IMR-90 (cell line): ENCODE measurements around the gene CCDC137. TPM values are rescaled to one million over a fixed set of nuclear protein-coding genes. Genes with fewer than 3 reads are reported as not detected.

Experiments used
- ATAC-seq: fragments of 200-7000 bp; cut with Tn5 transposase; 2 replicates; pipeline ENCODE4 v1.9.1; 2020; ENCODE audit warnings: low read depth, mild to moderate bottlenecking, moderate library complexity
- BruUV-seq: library from RNA; stranded (reverse); fragments of 400-500 nt; replicated peaks from 2 replicates; lab custom pipeline; 2021; lab: Mats Ljungman, UMichigan
- CTCF ChIA-PET: fragments of 300-600 bp; formaldehyde crosslinking; extraction: SDS; loops from one replicate; lab custom pipeline; 2021; ENCODE audit warnings: antibody characterized with exemption; lab: Yijun Ruan, JAX
- POLR2A ChIA-PET: fragments of 300-600 bp; sonication (Branson Sonifier 250); formaldehyde crosslinking; loops from one replicate; lab custom pipeline; 2022; ENCODE audit warnings: antibody characterized with exemption; ENCODE audit not compliant: unreplicated experiment; lab: Charles Lee
- DNase-seq: peaks from one replicate; pipeline ENCODE4 v3.0.0; 2013
- H2AFZ ChIP-seq: replicated peaks from 2 replicates; pipeline ENCODE3; 2013; ENCODE audit warnings: low read length, mild to moderate bottlenecking; ENCODE audit not compliant: poor library complexity
- H2AK5ac ChIP-seq: 2 replicates; pipeline ENCODE4 v1.6.1; 2013; ENCODE audit warnings: low read depth, low read length, inconsistent platforms
- H2AK9ac ChIP-seq: replicated peaks from 2 replicates; pipeline ENCODE3; 2013; ENCODE audit warnings: mild to moderate bottlenecking, low read depth, low read length, moderate library complexity; ENCODE audit not compliant: poor library complexity
- H2BK120ac ChIP-seq: 2 replicates; pipeline ENCODE4 v1.6.1; 2013; ENCODE audit warnings: low read depth, low read length, inconsistent platforms
- H2BK15ac ChIP-seq: 3 replicates; pipeline ENCODE4 v1.6.1; 2013; ENCODE audit warnings: low read depth, low read length, inconsistent platforms
- H2BK20ac ChIP-seq: 2 replicates; pipeline ENCODE4 v1.6.1; 2013; ENCODE audit warnings: low read depth, mild to moderate bottlenecking, inconsistent platforms, low read length, moderate library complexity
- H2BK5ac ChIP-seq: 2 replicates; pipeline ENCODE4 v1.6.1; 2013; ENCODE audit warnings: mild to moderate bottlenecking, low read depth, low read length, inconsistent platforms; ENCODE audit not compliant: poor library complexity, severe bottlenecking
- H3K14ac ChIP-seq: replicated peaks from 2 replicates; pipeline ENCODE4 v1.6.1; 2013; ENCODE audit warnings: low read depth, low read length, inconsistent platforms
- H3K18ac ChIP-seq: 2 replicates; pipeline ENCODE4 v1.6.1; 2013; ENCODE audit warnings: low read depth, low read length, control low read depth
- H3K23ac ChIP-seq: 2 replicates; pipeline ENCODE4 v1.6.1; 2013; ENCODE audit warnings: low read depth, low read length, inconsistent platforms
- H3K27ac ChIP-seq: 2 replicates; pipeline ENCODE4 v1.5.1; 2013; ENCODE audit warnings: mild to moderate bottlenecking, control low read depth, low read length; ENCODE audit not compliant: insufficient read depth
- H3K27me3 ChIP-seq: 2 replicates; pipeline ENCODE4 v1.6.1; 2013; ENCODE audit warnings: low read length; ENCODE audit not compliant: control insufficient read depth, insufficient read depth
- H3K36me3 ChIP-seq: 2 replicates; pipeline ENCODE4 v1.6.1; 2013; ENCODE audit warnings: low read length, mixed read lengths; ENCODE audit not compliant: control insufficient read depth, insufficient read depth
- H3K4ac ChIP-seq: 2 replicates; pipeline ENCODE4 v1.6.1; 2013; ENCODE audit warnings: low read depth, low read length, inconsistent platforms
- H3K4me1 ChIP-seq: 2 replicates; pipeline ENCODE4 v1.6.1; 2013; ENCODE audit warnings: low read length, mixed read lengths; ENCODE audit not compliant: control insufficient read depth, insufficient read depth
- H3K4me2 ChIP-seq: 2 replicates; pipeline ENCODE4 v1.6.1; 2013; ENCODE audit warnings: low read depth, mild to moderate bottlenecking, control low read depth, low read length, moderate library complexity
- H3K4me3 ChIP-seq: 2 replicates; pipeline ENCODE4 v1.5.1; 2013; ENCODE audit warnings: low read depth, mild to moderate bottlenecking, control low read depth, low read length, moderate library complexity; ENCODE audit not compliant: insufficient read depth
- H3K56ac ChIP-seq: 2 replicates; pipeline ENCODE4 v1.6.1; 2013; ENCODE audit warnings: low read length, inconsistent platforms; ENCODE audit not compliant: insufficient read depth; ENCODE audit errors: extremely low read depth
- H3K79me1 ChIP-seq, 2 experiments: 2 replicates each; pipeline ENCODE4 v1.6.1; 2013; ENCODE audit warnings: low read length in 2 of 2, inconsistent platforms in 1 of 2, low read depth in 1 of 2
- H3K9ac ChIP-seq: 2 replicates; pipeline ENCODE4 v1.6.1; 2013; ENCODE audit warnings: low read depth, low read length, control low read depth
- H3K9me1 ChIP-seq: 2 replicates; pipeline ENCODE4 v1.6.1; 2013; ENCODE audit warnings: low read length, inconsistent platforms; ENCODE audit not compliant: insufficient read depth
- H3K9me3 ChIP-seq: 2 replicates; pipeline ENCODE4 v1.6.1; 2013; ENCODE audit warnings: low read length; ENCODE audit not compliant: control insufficient read depth, insufficient read depth
- H4K20me1 ChIP-seq: 2 replicates; pipeline ENCODE4 v1.6.1; 2013; ENCODE audit warnings: low read length, inconsistent platforms; ENCODE audit not compliant: insufficient read depth
- H4K5ac ChIP-seq: 2 replicates; pipeline ENCODE4 v1.6.1; 2013; ENCODE audit warnings: mild to moderate bottlenecking, low read depth, low read length, control low read depth
- H4K8ac ChIP-seq, 2 experiments: 2 replicates each; pipeline ENCODE4 v1.6.1; 2013; ENCODE audit warnings: low read depth in 2 of 2, low read length in 2 of 2, control low read depth in 1 of 2, inconsistent platforms in 1 of 2
- H4K91ac ChIP-seq: 2 replicates; pipeline ENCODE4 v1.6.1; 2013; ENCODE audit warnings: low read depth, low read length, inconsistent platforms; ENCODE audit not compliant: insufficient read depth
- BHLHE40 ChIP-seq: fragments of 150-350 bp; IDR thresholded peaks from 2 replicates; pipeline ENCODE4 v1.6.1; 2016; ENCODE audit warnings: mild to moderate bottlenecking, low read depth, low read length
- CEBPB ChIP-seq: IDR thresholded peaks from 2 replicates; pipeline ENCODE4 v1.6.1; 2012; ENCODE audit warnings: low read depth, low read length, improper control_type of control experiment
- CHD1 ChIP-seq: IDR thresholded peaks from 2 replicates; pipeline ENCODE4 v1.6.1; 2012; ENCODE audit warnings: low read depth, low read length, improper control_type of control experiment
- FOS ChIP-seq: fragments of 150-350 bp; IDR thresholded peaks from 2 replicates; pipeline ENCODE4 v1.6.1; 2016; ENCODE audit warnings: low read depth, low read length
- MAFK ChIP-seq: IDR thresholded peaks from 2 replicates; pipeline ENCODE4 v1.6.1; 2012; ENCODE audit warnings: low read depth, low read length, improper control_type of control experiment
- MAZ ChIP-seq: IDR thresholded peaks from 2 replicates; pipeline ENCODE4 v1.6.1; 2012; ENCODE audit warnings: low read depth, mild to moderate bottlenecking, low read length, improper control_type of control experiment, moderate library complexity, borderline replicate concordance
- MXI1 ChIP-seq: IDR thresholded peaks from 2 replicates; pipeline ENCODE4 v1.6.1; 2012; ENCODE audit warnings: low read depth, mild to moderate bottlenecking, low read length, moderate library complexity, borderline replicate concordance
- NFE2L2 ChIP-seq: fragments of 150-350 bp; IDR thresholded peaks from 2 replicates; pipeline ENCODE4 v1.6.1; 2016; ENCODE audit warnings: low read depth, mild to moderate bottlenecking, low read length
- POLR2A ChIP-seq: IDR thresholded peaks from 2 replicates; pipeline ENCODE4 v1.6.1; 2012; ENCODE audit warnings: mild to moderate bottlenecking, low read depth, low read length
- RAD21 ChIP-seq: IDR thresholded peaks from 2 replicates; pipeline ENCODE4 v1.6.1; 2012; ENCODE audit warnings: low read length, improper control_type of control experiment
- RCOR1 ChIP-seq: IDR thresholded peaks from 2 replicates; pipeline ENCODE4 v1.6.1; 2012; ENCODE audit warnings: mild to moderate bottlenecking, low read length, improper control_type of control experiment; ENCODE audit not compliant: insufficient replicate concordance
- RFX5 ChIP-seq: IDR thresholded peaks from 2 replicates; pipeline ENCODE4 v1.8.0; 2012; ENCODE audit warnings: low read depth, mild to moderate bottlenecking, low read length, moderate library complexity
- SMC3 ChIP-seq: fragments of 150-350 bp; IDR thresholded peaks from 2 replicates; pipeline ENCODE4 v1.6.1; 2016; ENCODE audit warnings: low read depth, mild to moderate bottlenecking, antibody characterized with exemption, low read length, moderate library complexity
- WGBS, 2 experiments: methylation state at CpG; one replicate each; pipeline versions ENCODE4 v1.1.5 to v1.1.7; 2013; ENCODE audit warnings: missing lambda C conversion rate in 2 of 2; ENCODE audit not compliant: insufficient read length in 1 of 2; ENCODE audit errors: extremely low coverage in 2 of 2; 5-methylcytosine and 5-hydroxymethylcytosine counted together
- dilution Hi-C: fragments of 300-500 bp; cut with HindIII; formaldehyde crosslinking; loops from one replicate; pipeline ENCODE4 v1.14.3; 2018; ENCODE audit warnings: low sequenced_read_pairs; ENCODE audit not compliant: unreplicated experiment
- in situ Hi-C: fragments of 300-500 bp; cut with MboI; formaldehyde crosslinking; loops from 3 replicates; pipeline ENCODE4 v1.14.3; 2019; ENCODE audit warnings: low sequenced_read_pairs, inconsistent platforms, mixed read lengths
- intact Hi-C: fragments of 100-400 bp; cut with micrococcal nuclease; formaldehyde crosslinking; loops from 2 replicates; pipeline ENCODE4 v1.10.0; 2022
- polyA plus RNA-seq, 3 experiments: library from polyadenylated mRNA; depleted of rRNA; stranded (reverse); fragments of >200 nt; gene quantifications; 2 replicates each; pipeline ENCODE4 v1.2.3, GENCODE V29; 2012; ENCODE audit warnings: low replicate concordance in 1 of 3
- total RNA-seq: library from RNA; depleted of rRNA; stranded (reverse); fragments of >200 nt; gene quantifications from 2 replicates; pipeline ENCODE4 v1.2.3, GENCODE V29; 2012
- TF ChIP-seq, protein P1 (sequence below): conservative IDR thresholded peaks from 2 replicates; pipeline ENCODE4 v1.5.1; 2012; ENCODE audit warnings: mild to moderate bottlenecking, low read depth, low read length, improper control_type of control experiment
- TF ChIP-seq, protein P2 (sequence below): fragments of 150-350 bp; IDR thresholded peaks from 2 replicates; pipeline ENCODE4 v1.6.1; 2017; ENCODE audit warnings: mild to moderate bottlenecking, antibody characterized with exemption, low read length, low read depth
- TF ChIP-seq, protein P3 (sequence below): fragments of 150-350 bp; IDR thresholded peaks from 2 replicates; pipeline ENCODE4 v1.6.1; 2016; ENCODE audit warnings: low read depth, mild to moderate bottlenecking, low read length, moderate library complexity, borderline replicate concordance

CCDC137 gene
- total and polyA plus RNA-seq, 2 of the 4 experiments (the other 2 are of a cell fraction) = 7.5 to 18.4 TPM

DNA sequence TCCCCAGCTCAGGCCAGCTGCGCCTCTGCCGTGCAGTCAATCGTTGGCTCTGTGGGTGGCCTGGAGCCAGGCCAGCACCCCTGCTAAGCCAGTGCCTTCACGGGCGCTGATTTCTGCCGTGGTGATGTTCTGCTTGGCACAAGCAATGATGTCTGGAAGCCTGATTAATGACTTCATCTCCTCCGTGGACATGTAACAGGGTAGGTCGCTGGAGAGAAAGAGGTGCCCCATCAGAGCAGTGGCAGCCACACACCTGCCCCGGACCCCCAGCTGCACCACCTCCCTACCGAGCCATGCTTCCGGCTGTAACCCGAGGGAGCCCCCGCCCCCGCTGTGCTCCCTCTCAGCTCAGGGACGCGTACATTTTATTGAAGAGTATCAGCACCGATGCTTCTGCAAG is 15.1 kb downstream of the CCDC137 start:
- Histone ChIP-seq H3K9ac (no peak overlapping the region), H2BK15ac (no peak overlapping the region), H2AFZ (no peak overlapping the region), H3K4me1 (peaks cover 10% of the 10 kb centered on the region), H3K4me3 (no peak overlapping the region), H2BK120ac (no peak overlapping the region), H4K91ac (no peak overlapping the region), H3K36me3 (peaks cover 14% of the 10 kb centered on the region), H4K8ac (no peak overlapping the region), H3K9me3 (no peaks in the 10 kb centered on the region), H4K5ac (no peak overlapping the region), H2BK20ac (no peak overlapping the region), H3K18ac (no peak overlapping the region), H2AK5ac (no peak overlapping the region), H3K14ac (no peak overlapping the region), H3K27ac (no peak overlapping the region), H3K56ac (no peak overlapping the region), H3K4ac (no peak overlapping the region), H3K27me3 (no peaks in the 10 kb centered on the region), H3K23ac (no peak overlapping the region), H3K79me1 (peaks cover 30 to 77% of the 10 kb centered on the region in 2 experiments; a peak in 3 of 4 replicates), H3K4me2 (no peak overlapping the region), H3K9me1 (peaks cover 6% of the 10 kb centered on the region; the same call in 1 of the 2 replicates), H2BK5ac (no peak overlapping the region), H2AK9ac (peak overlapping the region; percentile 33), H4K20me1 (peaks cover 28% of the 10 kb centered on the region)
- TF ChIP-seq MAFK = no peak
- TF ChIP-seq CHD1 = no peak
- TF ChIP-seq RFX5 = no peak
- no peak for TF ChIP-seq CEBPB
- TF ChIP-seq FOS = no peak
- TF ChIP-seq MAZ = no peak
- no peak for TF ChIP-seq BHLHE40
- no peak for TF ChIP-seq RAD21
- TF ChIP-seq, protein P1, sequence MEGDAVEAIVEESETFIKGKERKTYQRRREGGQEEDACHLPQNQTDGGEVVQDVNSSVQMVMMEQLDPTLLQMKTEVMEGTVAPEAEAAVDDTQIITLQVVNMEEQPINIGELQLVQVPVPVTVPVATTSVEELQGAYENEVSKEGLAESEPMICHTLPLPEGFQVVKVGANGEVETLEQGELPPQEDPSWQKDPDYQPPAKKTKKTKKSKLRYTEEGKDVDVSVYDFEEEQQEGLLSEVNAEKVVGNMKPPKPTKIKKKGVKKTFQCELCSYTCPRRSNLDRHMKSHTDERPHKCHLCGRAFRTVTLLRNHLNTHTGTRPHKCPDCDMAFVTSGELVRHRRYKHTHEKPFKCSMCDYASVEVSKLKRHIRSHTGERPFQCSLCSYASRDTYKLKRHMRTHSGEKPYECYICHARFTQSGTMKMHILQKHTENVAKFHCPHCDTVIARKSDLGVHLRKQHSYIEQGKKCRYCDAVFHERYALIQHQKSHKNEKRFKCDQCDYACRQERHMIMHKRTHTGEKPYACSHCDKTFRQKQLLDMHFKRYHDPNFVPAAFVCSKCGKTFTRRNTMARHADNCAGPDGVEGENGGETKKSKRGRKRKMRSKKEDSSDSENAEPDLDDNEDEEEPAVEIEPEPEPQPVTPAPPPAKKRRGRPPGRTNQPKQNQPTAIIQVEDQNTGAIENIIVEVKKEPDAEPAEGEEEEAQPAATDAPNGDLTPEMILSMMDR = no peak
- TF ChIP-seq MXI1 = no peak
- no peak for TF ChIP-seq NFE2L2
- no peak for TF ChIP-seq SMC3
- no peak for TF ChIP-seq POLR2A
- TF ChIP-seq, protein P2, sequence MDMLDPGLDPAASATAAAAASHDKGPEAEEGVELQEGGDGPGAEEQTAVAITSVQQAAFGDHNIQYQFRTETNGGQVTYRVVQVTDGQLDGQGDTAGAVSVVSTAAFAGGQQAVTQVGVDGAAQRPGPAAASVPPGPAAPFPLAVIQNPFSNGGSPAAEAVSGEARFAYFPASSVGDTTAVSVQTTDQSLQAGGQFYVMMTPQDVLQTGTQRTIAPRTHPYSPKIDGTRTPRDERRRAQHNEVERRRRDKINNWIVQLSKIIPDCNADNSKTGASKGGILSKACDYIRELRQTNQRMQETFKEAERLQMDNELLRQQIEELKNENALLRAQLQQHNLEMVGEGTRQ = no peak
- TF ChIP-seq, protein P3, sequence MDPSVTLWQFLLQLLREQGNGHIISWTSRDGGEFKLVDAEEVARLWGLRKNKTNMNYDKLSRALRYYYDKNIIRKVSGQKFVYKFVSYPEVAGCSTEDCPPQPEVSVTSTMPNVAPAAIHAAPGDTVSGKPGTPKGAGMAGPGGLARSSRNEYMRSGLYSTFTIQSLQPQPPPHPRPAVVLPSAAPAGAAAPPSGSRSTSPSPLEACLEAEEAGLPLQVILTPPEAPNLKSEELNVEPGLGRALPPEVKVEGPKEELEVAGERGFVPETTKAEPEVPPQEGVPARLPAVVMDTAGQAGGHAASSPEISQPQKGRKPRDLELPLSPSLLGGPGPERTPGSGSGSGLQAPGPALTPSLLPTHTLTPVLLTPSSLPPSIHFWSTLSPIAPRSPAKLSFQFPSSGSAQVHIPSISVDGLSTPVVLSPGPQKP = no peak
- TF ChIP-seq RCOR1 = no peak
- dilution Hi-C loops = no loop called here
- ChIA-PET CTCF (no interaction called here), POLR2A (no interaction called here)
- in situ Hi-C loops = no loop called here
- intact Hi-C loops = no loop called here
- DNase-seq (no peak), ATAC-seq (no peak)
- 73% methylated on average over 10 of the region's 17 CpGs; no CpG with 5 or more reads in 1 of the 2 experiments for WGBS, 2 experiments
- BruUV-seq = TSS peak; percentile 85
